Keratinocyte (primary cell): ENCODE results near the gene VAX1. TPM values are rescaled to one million over a fixed set of nuclear protein-coding genes. Genes with fewer than 3 reads are reported as not detected.

ENCODE experiments used
- DNase-seq: peaks from one replicate; pipeline ENCODE4 v3.0.0-alpha.2; 2011; ENCODE audit warnings: low read depth, missing footprints, low spot score
- FAIRE-seq: peaks from 2 replicates; lab custom pipeline; 2011; peaks lifted over from hg19 to GRCh38; lab: Jason Lieb, UNC
- H2AFZ ChIP-seq: 2 replicates; pipeline ENCODE4 v1.6.0; 2012; ENCODE audit warnings: low read length, control low read depth, inconsistent platforms; ENCODE audit not compliant: control insufficient read depth
- H3K27ac ChIP-seq: 2 replicates; pipeline ENCODE4 v1.5.1; 2011; ENCODE audit warnings: low read length; ENCODE audit not compliant: control insufficient read depth, insufficient read depth
- H3K27me3 ChIP-seq: 3 replicates; pipeline ENCODE4 v1.6.0; 2011; ENCODE audit warnings: low read length; ENCODE audit not compliant: control insufficient read depth, insufficient read depth; ENCODE audit errors: extremely low read depth
- H3K36me3 ChIP-seq, 2 experiments: 2 replicates in 1 of 2; 3 replicates in 1 of 2; pipeline ENCODE4 v1.5.1; 2011; ENCODE audit warnings: low read length in 2 of 2, mild to moderate bottlenecking in 1 of 2; ENCODE audit not compliant: control insufficient read depth in 2 of 2, insufficient read depth in 2 of 2; ENCODE audit errors: extremely low read depth in 1 of 2
- H3K4me1 ChIP-seq: 3 replicates; pipeline ENCODE4 v1.5.1; 2011; ENCODE audit warnings: low read length; ENCODE audit not compliant: control insufficient read depth, insufficient read depth; ENCODE audit errors: extremely low read depth
- H3K4me2 ChIP-seq: 3 replicates; pipeline ENCODE4 v1.6.0; 2011; ENCODE audit warnings: low read depth, low read length; ENCODE audit not compliant: control insufficient read depth, insufficient read depth; ENCODE audit errors: extremely low read depth
- H3K4me3 ChIP-seq, 3 experiments: fragments of 200-600 bp in 1 of 3; sonication (generic) in 1 of 3; 2 replicates in 2 of 3; 3 replicates in 1 of 3; pipeline ENCODE4 v1.5.1; 2011 to 2016; ENCODE audit warnings: low read length in 3 of 3, mild to moderate bottlenecking in 3 of 3, control low read depth in 2 of 3, inconsistent platforms in 1 of 3, low read depth in 1 of 3, mixed read lengths in 1 of 3, mixed run types in 1 of 3, moderate library complexity in 1 of 3; ENCODE audit not compliant: control insufficient read depth in 2 of 3, insufficient read depth in 2 of 3; ENCODE audit errors: extremely low read depth in 1 of 3
- H3K79me2 ChIP-seq: 2 replicates; pipeline ENCODE4 v1.6.0; 2012; ENCODE audit warnings: low read length; ENCODE audit not compliant: control insufficient read depth, insufficient read depth
- H3K9ac ChIP-seq: 3 replicates; pipeline ENCODE4 v1.6.0; 2011; ENCODE audit warnings: low read length; ENCODE audit not compliant: control insufficient read depth, insufficient read depth; ENCODE audit errors: extremely low read depth
- H3K9me1 ChIP-seq: 3 replicates; pipeline ENCODE4 v1.6.0; 2011; ENCODE audit warnings: low read length; ENCODE audit not compliant: control insufficient read depth, insufficient read depth; ENCODE audit errors: extremely low read depth
- H3K9me3 ChIP-seq: 2 replicates; pipeline ENCODE4 v1.5.1; 2012; ENCODE audit warnings: low read depth, low read length; ENCODE audit not compliant: control insufficient read depth
- H4K20me1 ChIP-seq: 3 replicates; pipeline ENCODE4 v1.6.0; 2011; ENCODE audit warnings: low read length; ENCODE audit not compliant: control insufficient read depth, insufficient read depth; ENCODE audit errors: extremely low read depth
- CTCF ChIP-seq, 3 experiments: IDR thresholded peaks in 1 of 3; conservative IDR thresholded peaks in 1 of 3; optimal IDR thresholded peaks in 1 of 3; 2 replicates in 2 of 3; 3 replicates in 1 of 3; pipeline versions ENCODE3 to v1.5.1; 2011; ENCODE audit warnings: low read length in 3 of 3, mild to moderate bottlenecking in 3 of 3, moderate library complexity in 2 of 3, control low read depth in 1 of 3, inconsistent platforms in 1 of 3; ENCODE audit not compliant: insufficient read depth in 2 of 3; ENCODE audit errors: extremely low read depth in 1 of 3
- EZH2 ChIP-seq: IDR thresholded peaks from one replicate; pipeline ENCODE4 v1.6.1; 2012; ENCODE audit warnings: inconsistent platforms, mild to moderate bottlenecking, low read length, moderate library complexity
- dilution Hi-C: fragments of 300-500 bp; cut with MboI; formaldehyde crosslinking; loops from one replicate; pipeline ENCODE4 v1.7.0; 2020; ENCODE audit warnings: low sequenced_read_pairs; ENCODE audit not compliant: extremely low pct_ligation_motif_present
- polyA plus RNA-seq, 5 experiments: library from polyadenylated mRNA; depleted of rRNA in 3 of 5; stranded (reverse) in 3 of 5; stranded (forward) in 1 of 5; unstranded in 1 of 5; fragments of >200 nt; gene quantifications; 1 replicate in 1 of 5; 2 replicates in 3 of 5; 3 replicates in 1 of 5; pipeline versions ENCODE4 v1.2.1 to v1.2.3, GENCODE V29; 2011 to 2012; ENCODE audit warnings: missing spikeins in 2 of 5, low read depth in 1 of 5, low replicate concordance in 1 of 5

The VAX1 gene
- polyA plus RNA-seq, 1 donor (not counting 4 experiments of a cell fraction or from before 2014, with no cell fraction given), result not detected

- no peaks in the 10 kb centered on the region for H3K79me2 ChIP-seq
- dilution Hi-C loops, result no loop called here
Observed at GRCh38 chr10:117145019-117145418, 6.9 kb upstream of the VAX1 start.

GRCh38 chr10:117143103-117143823 is 5.2 kb upstream of the VAX1 start:
- H3K4me2 ChIP-seq, result no peak overlapping the region
- no peak overlapping the region for H3K4me3 ChIP-seq
- no peak overlapping the region for H3K27ac ChIP-seq
- TF ChIP-seq EZH2 (peak; percentile 20), CTCF (optimal IDR thresholded peaks at IDR 0.05 in 1 of 3, IDR thresholded peaks at IDR 0.05 in 1 of 3, conservative IDR thresholded peaks at IDR 0.05 in 1 of 3; ENCODE audit: extremely low read depth in 1 of 3, insufficient read depth in 2 of 3, low read length in 3 of 3) (no peak)
- peaks cover 70% of the 10 kb centered on the region for H3K27me3 ChIP-seq
- no peaks in the 10 kb centered on the region for H3K4me1 ChIP-seq
- FAIRE-seq (no peak), DNase-seq (no peak)
- no peak overlapping the region for H3K9ac ChIP-seq
- no peak overlapping the region for H2AFZ ChIP-seq
- no peaks in the 10 kb centered on the region for H3K9me3 ChIP-seq
- no peaks in the 10 kb centered on the region for H3K79me2 ChIP-seq
- dilution Hi-C loops, result no loop called here
- no peaks in the 10 kb centered on the region for H3K9me1 ChIP-seq
- no peaks in the 10 kb centered on the region for H3K36me3 ChIP-seq
- no peaks in the 10 kb centered on the region for H4K20me1 ChIP-seq

More at GRCh38 chr10:117145019-117145418, 6.9 kb upstream of the VAX1 start:
- no peak overlapping the region for H3K4me3 ChIP-seq
- no peaks in the 10 kb centered on the region for H4K20me1 ChIP-seq
- H3K27ac ChIP-seq, result no peak overlapping the region
- no peaks in the 10 kb centered on the region for H3K9me3 ChIP-seq
- no peak for DNase-seq
- no peak for FAIRE-seq
- H2AFZ ChIP-seq, result no peak overlapping the region
- TF ChIP-seq CTCF (optimal IDR thresholded peaks at IDR 0.05 in 1 of 3, IDR thresholded peaks at IDR 0.05 in 1 of 3, conservative IDR thresholded peaks at IDR 0.05 in 1 of 3; ENCODE audit: extremely low read depth in 1 of 3, insufficient read depth in 2 of 3, low read length in 3 of 3) (no peak), EZH2 (no peak)
- no peaks in the 10 kb centered on the region for H3K36me3 ChIP-seq
- H3K27me3 ChIP-seq, result peaks cover 55% of the 10 kb centered on the region
- no peak overlapping the region for H3K4me2 ChIP-seq
- H3K9me1 ChIP-seq, result no peaks in the 10 kb centered on the region
- no peaks in the 10 kb centered on the region for H3K4me1 ChIP-seq
- H3K9ac ChIP-seq, result no peak overlapping the region
